ENCODE data around the gene TBC1D22A.
"Not testable (repeated sequence)": the region's sequence is repeated elsewhere in the genome, so short reads cannot be mapped to it uniquely, and the experiment has no call there.

Gene TBC1D22A

DNA sequence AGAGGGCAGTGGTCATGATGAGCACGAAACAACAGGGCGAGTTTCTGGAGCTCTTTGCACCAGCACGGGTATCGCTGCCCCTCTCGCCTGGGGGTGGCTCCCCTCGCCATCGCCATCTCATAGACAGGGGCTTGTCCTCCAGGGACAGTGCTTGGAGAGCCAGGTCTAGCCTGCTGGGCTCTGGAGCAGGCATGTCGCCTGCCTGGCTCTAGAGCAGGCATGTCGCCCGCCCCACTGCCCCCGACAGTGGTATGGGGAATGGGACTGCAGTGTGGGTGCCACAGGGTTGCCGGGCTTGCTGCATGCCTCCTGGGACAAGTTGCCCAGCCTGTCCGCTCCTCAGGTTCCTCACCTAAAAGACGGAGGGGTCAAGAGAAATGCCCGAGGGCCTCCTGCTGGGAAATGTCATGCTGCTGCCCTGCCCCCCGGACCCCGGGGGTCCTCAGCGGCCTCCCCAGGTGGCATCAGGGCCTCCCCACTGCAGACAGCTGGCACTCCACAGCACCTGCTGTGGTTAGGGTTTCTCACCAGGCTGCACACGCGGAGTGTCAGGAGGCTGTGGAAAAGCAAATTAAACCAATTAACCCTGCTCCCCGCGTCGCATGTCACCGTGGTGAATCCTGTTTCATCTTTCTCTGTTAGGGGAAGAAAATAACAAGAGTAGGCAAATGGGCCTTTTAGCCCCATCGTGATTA lies 403.0 kb downstream of the TBC1D22A start:
- no peak for DNase-seq

DNA sequence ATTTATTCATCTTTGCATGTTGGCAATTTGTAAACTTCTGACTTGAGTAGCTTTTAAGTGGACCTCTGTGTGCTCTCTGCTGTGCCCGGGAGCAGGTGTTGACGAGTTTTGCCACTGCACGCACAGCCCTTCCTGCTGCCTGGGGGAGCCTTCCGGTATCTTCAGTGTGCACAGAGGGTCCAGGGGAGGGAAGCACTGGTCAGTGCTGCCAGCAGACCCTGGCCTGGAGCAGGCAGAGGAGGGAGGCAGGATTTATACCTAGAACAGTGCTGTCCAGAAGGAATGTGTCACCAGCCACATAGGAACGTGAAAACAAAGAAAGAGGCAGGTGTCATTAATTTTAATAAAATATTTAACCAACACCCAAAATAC lies 403.6 kb downstream of the TBC1D22A start:
- DNase-seq: no peak

- DNase-seq: no peak
These were observed 404.1 kb downstream of the TBC1D22A start for GRCh38 chr22:47166446-47167016.

DNA sequence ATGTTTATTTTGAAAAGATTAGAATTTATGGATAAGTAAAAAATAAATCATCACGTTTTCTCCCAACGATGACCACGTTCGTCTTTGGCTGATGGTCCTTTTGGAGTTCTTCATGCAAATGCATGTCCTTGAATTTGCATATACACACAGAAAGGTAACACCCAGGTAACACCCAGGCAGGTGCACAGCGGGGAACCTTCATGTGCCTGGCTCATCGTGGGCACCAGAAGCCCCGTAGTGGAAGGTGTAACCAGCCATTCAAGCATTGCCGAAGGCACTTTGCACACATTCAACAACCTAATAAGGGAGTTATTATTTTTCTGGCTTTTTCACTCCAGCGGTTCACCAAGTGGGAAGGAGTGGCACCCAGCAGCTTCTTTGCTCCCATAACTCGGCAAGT lies 404.6 kb downstream of the TBC1D22A start:
- no peak for DNase-seq

DNA sequence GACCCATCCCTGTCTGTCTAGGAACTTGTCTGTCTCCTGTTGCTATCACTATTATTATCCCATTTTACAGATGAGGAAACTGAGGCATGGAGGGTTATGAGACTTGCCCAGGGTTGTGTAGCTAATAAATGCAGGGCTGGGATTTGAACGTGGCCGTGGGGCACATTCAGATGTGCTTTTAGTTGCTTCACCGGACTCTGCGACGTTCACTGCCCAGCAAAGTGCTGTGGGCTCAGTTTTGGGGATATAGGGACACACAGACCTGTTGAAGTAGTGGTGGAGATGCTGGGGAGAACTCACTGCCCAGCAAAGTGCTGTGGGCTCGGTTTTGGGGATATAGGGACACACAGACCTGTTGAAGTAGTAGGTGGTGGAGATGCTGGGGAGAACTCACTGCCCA lies 405.5 kb downstream of the TBC1D22A start:
- DNase-seq: not testable (repeated sequence)

DNA sequence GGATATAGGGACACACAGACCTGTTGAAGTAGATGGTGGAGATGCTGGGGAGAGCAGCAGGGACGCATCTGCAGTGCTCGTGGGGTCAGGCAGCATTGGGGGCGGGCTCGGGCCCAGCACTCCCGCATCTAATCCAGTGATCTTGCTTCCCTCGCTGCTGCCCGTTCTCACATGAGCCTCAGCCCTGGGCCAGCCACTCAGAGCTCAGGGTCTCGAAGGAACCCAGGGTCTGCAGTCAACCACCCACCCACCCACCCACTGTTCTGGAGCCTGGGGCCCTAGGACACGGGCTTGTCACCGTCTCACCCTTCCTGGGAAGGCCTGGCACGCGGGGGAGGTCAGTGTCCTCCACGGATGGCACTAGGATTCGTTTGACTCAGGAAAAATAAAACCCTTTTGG lies 406.0 kb downstream of the TBC1D22A start:
- DNase-seq: no peak

DNA sequence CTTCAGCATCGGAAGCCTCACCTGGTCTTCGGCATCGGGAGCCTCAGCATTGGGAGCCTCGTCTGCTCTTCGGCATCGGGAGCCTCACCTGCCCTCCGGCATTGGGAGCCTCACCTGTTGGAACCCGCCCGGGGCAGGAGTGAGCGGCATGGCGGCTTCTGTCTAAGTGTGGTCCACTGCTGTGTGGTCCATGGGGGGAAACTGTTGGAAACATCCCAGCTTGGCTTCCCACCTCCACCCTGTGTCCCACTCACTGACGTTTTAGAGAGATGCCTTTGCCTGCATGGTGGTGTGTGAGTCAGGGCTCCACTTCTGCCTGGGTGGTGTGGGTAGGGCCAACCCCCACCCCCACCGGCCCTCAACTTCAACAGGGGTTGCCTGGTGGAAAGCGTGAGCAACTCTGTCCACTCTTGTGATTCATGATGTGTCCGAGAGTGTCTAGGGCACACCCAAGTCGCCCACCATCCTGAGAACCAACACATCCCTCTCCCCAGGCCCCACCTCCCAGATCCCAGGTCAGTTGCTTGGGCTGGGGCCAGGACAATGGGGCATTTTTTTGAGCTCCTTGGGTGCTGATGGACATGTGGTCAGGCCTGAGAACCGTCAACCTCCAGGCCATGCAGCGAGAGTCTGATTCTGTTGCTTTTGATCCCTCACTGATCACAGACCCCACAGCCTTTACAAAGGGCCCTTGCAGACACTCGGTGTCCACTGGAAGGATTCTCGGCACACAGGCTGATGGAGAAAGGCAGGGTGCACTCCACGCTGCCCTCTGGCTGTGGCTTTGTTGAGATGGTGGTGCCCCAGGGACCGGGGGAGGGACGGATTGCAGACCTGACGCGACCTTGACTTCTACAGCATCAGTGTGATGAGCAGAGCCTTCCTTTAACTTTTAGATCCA lies 406.7 kb downstream of the TBC1D22A start:
- no peak for DNase-seq

DNA sequence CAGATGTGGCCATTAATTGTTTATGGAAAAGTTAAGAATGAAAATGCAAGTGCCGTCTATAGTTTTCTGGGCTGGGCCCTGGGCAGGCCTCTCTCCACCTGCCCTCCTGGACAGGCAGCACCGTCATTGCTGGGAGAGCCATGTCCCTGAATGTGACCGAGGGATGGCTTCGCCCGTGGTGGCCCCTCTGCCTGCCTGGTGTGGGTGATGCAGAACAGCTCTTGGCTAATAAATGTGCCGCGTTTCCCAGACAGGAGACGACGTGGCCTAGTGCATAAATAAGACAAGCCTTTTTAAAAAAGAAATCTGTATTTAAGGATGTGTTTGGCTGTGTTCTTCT lies 407.3 kb downstream of the TBC1D22A start:
- no peak for DNase-seq

- not testable (repeated sequence) for DNase-seq
These were observed 408.3 kb downstream of the TBC1D22A start for GRCh38 chr22:47170511-47171440.

- DNase-seq: no peak
These were observed 409.2 kb downstream of the TBC1D22A start for GRCh38 chr22:47171441-47172221.

DNA sequence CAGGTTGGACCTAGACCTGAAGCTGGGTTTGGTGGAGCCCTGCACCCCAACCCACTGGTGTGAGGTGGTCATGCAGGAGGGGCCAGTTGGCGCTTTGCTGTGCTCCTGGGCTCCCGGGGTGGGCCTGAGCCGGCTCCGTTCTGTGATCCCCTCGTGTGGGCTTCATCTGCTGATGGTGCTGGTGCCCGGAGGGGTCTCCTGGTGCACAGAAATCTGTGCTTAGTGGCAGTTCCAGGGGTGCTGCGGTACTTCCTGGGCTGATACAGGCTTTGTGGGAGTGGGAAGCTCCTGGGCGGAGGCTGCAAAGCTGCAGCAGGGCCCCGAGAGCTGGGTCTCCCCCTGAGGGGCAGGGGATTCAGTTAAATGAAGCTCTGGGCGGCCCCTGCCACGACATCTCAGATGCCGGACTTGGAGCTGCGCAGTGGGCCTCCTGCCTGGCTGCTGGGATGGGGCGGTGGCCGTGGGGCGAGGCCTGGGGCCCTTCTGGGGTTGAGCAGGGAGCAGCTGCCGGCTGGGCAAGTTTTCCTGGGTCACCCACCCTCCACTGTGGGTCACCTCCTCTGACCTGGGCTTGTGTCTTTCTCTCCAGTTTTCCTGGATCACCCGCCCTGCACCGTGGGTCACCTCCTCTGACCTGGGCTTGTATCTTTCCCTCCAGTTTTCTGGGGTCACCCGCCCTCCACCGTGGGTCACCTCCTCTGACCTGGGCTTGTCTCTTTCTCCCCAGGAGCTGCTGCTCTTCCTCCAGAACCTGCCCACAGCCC lies 410.5 kb downstream of the TBC1D22A start:
- no peak for DNase-seq

DNA sequence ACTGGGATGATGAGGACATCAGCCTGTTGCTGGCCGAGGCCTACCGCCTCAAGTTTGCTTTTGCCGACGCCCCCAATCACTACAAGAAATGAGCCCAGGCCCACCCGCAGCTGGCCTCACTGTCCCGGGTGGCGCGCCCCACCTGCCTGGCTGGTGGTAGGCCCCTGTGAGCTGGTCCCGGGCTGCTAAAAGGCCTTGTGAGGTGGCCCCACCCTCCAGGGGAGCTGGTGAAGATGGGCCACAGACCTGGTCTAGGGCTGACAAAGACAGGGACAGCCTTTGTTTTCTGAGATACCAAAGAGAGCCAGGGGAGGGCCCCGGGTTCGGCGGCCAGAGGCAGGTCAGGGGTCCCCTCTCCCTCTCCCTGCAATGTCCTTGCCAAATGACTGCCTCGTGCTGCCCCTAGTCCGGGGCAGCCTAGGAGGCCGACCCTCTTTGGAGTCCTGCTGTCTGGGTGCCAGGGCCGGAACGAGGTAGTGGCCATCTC lies 411.1 kb downstream of the TBC1D22A start:
- no peak for DNase-seq

DNA sequence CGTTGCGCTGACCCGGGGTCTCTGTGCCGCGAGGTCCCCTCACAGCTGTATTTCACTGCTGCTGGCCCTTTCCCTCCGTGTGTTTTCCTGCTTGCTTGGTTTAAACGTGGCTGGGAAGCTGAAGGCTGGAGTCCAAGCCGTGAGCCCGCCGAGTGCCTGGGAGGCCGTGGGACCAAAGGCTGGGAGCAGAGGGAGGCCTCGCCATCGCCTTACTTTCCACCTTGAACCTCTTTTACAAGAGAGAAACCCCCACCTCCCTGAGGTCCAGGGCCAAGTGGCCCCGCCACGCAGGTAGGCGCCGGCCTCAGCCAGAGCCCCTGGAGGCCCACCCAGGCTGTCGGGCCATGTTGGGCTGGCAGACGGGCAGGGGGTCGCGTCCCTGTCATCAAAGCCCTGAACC lies 411.6 kb downstream of the TBC1D22A start:
- no peak for DNase-seq

DNA sequence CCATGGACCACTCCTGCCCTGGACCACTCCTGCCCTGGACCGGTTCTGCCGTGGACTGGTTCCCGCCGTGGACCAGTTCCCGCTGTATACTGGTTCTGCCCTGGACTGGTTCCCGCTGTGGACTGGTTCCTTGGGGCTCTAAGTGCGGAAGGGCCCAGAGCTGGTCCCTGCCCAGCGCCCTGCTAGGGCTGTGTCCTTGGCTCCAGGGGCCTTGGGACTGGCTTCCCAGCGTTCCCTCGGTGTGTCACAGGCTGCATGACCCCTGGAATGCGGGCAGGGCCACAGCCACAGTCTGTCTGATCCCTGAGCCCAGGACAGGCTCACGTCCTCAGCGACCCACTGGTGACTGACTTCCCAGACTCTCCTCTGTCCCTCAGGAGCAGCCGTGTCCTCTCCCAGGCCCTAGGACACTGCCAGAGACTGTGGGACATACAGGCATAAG lies 412.2 kb downstream of the TBC1D22A start:
- DNase-seq: no peak

- no peak for DNase-seq
These were observed 412.9 kb downstream of the TBC1D22A start for GRCh38 chr22:47175151-47176025.

DNA sequence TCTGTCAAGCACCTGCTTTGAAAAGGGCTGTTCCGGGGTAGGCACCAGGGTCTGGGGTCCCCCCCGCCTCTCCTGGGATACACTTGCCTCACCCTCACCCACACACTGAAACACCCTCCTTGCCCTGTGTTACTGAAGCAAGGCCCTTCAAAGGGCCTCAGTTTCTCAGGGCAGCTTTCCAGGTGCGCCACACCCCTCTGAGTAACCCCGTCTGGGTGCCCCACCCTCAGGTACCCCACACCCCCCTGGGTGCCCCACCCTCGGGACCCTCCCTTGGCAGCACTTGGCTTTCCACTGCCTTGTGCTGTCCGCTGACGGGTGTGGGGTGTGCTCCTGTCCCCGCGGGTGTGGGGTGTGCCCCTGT lies 413.6 kb downstream of the TBC1D22A start:
- DNase-seq: no peak

DNA sequence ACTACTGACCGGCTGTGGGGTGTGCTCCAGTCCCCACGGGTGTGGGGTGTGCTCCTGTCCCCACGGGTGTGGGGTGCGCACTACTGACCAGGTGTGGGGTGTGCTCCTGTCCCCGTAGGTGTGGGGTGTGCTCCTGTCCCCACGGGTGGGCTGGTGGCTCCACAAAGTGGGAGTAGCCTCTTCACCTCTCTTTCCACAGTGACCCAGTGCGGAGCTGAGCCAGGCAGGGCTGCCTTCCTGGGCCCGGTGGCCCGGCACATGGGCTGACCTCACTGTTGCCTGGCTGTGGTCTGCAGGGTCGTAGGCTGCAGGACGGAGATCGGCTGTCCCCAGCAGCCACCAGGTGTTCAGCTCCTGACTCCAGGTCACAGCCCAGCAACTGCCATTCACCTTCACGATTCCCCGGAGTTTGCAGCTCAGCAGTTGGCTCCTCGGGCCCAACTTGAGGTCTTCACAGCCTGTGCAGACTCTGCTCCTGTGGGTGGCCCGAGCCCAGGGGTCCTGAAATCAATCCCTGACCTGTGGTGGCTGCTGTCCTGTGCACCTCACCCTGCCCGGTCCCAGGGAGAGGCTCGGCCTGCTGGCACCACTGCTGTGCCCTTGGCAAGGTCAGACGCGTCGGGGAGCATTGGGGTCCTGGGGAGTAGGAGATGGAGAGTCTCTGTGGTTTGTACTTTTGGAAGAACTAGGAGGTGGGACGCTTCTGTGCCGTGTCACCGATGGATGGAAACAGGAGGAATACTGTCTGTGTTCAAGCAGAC lies 414.3 kb downstream of the TBC1D22A start:
- no peak for DNase-seq

GRCh38 chr22:47177334-47177815 lies 414.9 kb downstream of the TBC1D22A start:
- DNase-seq: no peak

DNA sequence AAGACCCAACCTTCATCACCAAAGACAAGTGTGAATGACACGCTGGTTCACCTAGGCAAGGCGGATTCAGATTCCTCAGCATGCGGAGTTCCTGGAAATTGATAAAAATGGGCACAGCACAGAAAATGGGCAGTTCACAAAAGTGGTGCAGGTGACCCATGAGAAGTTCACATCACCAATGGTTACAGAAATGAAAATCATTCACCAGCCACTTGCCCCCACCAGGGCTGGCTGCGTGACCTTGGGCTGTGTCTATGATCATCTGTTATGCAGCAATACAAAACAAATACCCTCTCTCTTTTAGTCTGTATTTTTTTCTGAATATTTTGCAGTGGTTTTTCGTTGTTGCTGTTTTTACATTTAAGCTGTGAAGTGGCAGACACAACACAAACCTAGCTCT lies 415.9 kb downstream of the TBC1D22A start:
- no peak for DNase-seq
